SW480 (cell line): ENCODE data around the gene NAA60.

Source experiments
- DNase-seq: peaks from one replicate; pipeline ENCODE4 v3.0.0-alpha.2; 2016; ENCODE audit warnings: low spot score

Gene NAA60

GRCh38 chr16:3443108-3444031 is at the start of gene NAA60, which contains the start of gene ZNF597:
Gene NAA60, plus strand, starts transcription at chr16:3443680. Its CDS starts 32,548 bp downstream, at chr16:3476228.
Gene ZNF597, minus strand, starts transcription at chr16:3443504. Its CDS starts 351 bp downstream, at chr16:3443153.
- no peak for DNase-seq

- DNase-seq = no peak
These were observed 43.1 kb upstream of the NAA60 start for GRCh38 chr16:3400446-3400778.

GRCh38 chr16:3400779-3401688 is 42.4 kb upstream of the NAA60 start, which contains the start of the genes ZNF174 and ZSCAN32:
Gene ZNF174, plus strand, starts transcription at chr16:3401215. Its CDS starts 790 bp downstream, at chr16:3402005.
Gene ZSCAN32, minus strand, starts transcription at chr16:3401004. Its CDS starts 3,447 bp downstream, at chr16:3397557.
- DNase-seq = peak; percentile 99

- peak; percentile 8 for DNase-seq
These were observed 41.6 kb upstream of the NAA60 start for GRCh38 chr16:3401719-3402397.

- DNase-seq = no peak
These were observed 34.8 kb upstream of the NAA60 start for GRCh38 chr16:3408561-3409197.

- DNase-seq = no peak
These were observed 29.6 kb upstream of the NAA60 start for GRCh38 chr16:3413730-3414379.

GRCh38 chr16:3431779-3432219 is 11.7 kb upstream of the NAA60 start:
- DNase-seq = no peak

- no peak for DNase-seq
These were observed 9.1 kb upstream of the NAA60 start for GRCh38 chr16:3434373-3434772.

- no peak for DNase-seq
These were observed 3.8 kb upstream of the NAA60 start for GRCh38 chr16:3439637-3440036.

- DNase-seq = no peak
These were observed 530 bp downstream of the NAA60 start for GRCh38 chr16:3444032-3444388.

GRCh38 chr16:3454093-3454492 is 10.6 kb downstream of the NAA60 start:
- DNase-seq = no peak

GRCh38 chr16:3454631-3455147 is 11.2 kb downstream of the NAA60 start:
- DNase-seq = no peak

GRCh38 chr16:3457434-3458252 is 14.2 kb downstream of the NAA60 start:
- DNase-seq = peak; percentile 87

GRCh38 chr16:3458278-3458851 is 14.9 kb downstream of the NAA60 start:
- no peak for DNase-seq

GRCh38 chr16:3458852-3459361 is 15.4 kb downstream of the NAA60 start:
- peak; percentile 61 for DNase-seq

GRCh38 chr16:3459401-3460090 is 16.1 kb downstream of the NAA60 start:
- no peak for DNase-seq

- no peak for DNase-seq
These were observed 16.6 kb downstream of the NAA60 start for GRCh38 chr16:3460121-3460520.

GRCh38 chr16:3460585-3460984 is 17.1 kb downstream of the NAA60 start:
- DNase-seq = no peak

GRCh38 chr16:3461151-3461550 is 17.7 kb downstream of the NAA60 start:
- DNase-seq = no peak
